A673 (cell line): Measurements from ENCODE around the gene MFSD11.

Experiments used
- CTCF ChIP-seq: fragments of 300-800, 200-600 bp; sonication (generic); conservative IDR thresholded peaks from 2 replicates; pipeline ENCODE4 v1.5.1; 2017; ENCODE audit warnings: low read depth, mild to moderate bottlenecking, antibody characterized with exemption, low read length, moderate library complexity, mixed read lengths
- EZH2 ChIP-seq: fragments of 200-600 bp; sonication (generic); IDR thresholded peaks from 2 replicates; pipeline ENCODE4 v1.6.1; 2017; ENCODE audit warnings: borderline replicate concordance, low read depth, mild to moderate bottlenecking, mixed read lengths, antibody characterized with exemption, low read length; ENCODE audit not compliant: poor library complexity, severe bottlenecking

GRCh38 chr17:76718516-76718915 is 19.4 kb upstream of the MFSD11 start:
- no peak for TF ChIP-seq CTCF
- no peak for TF ChIP-seq EZH2
